Measurements from ENCODE around the gene FKBP9.
A peak's percentile ranks its signal among the peaks of the same experiment; 100 is the strongest.

Gene FKBP9

GRCh38 chr7:32941181-32941580 is 16.1 kb upstream of the FKBP9 start:
- TF ChIP-seq, protein P1, sequence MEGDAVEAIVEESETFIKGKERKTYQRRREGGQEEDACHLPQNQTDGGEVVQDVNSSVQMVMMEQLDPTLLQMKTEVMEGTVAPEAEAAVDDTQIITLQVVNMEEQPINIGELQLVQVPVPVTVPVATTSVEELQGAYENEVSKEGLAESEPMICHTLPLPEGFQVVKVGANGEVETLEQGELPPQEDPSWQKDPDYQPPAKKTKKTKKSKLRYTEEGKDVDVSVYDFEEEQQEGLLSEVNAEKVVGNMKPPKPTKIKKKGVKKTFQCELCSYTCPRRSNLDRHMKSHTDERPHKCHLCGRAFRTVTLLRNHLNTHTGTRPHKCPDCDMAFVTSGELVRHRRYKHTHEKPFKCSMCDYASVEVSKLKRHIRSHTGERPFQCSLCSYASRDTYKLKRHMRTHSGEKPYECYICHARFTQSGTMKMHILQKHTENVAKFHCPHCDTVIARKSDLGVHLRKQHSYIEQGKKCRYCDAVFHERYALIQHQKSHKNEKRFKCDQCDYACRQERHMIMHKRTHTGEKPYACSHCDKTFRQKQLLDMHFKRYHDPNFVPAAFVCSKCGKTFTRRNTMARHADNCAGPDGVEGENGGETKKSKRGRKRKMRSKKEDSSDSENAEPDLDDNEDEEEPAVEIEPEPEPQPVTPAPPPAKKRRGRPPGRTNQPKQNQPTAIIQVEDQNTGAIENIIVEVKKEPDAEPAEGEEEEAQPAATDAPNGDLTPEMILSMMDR (conservative IDR thresholded peaks at IDR 0.05; ENCODE audit: control insufficient read depth, insufficient read depth, low read depth, low read length): no peak
- no peak for DNase-seq (ENCODE audit: low read depth)
- peak overlapping the region; percentile 79 for H3K4me3 ChIP-seq (ENCODE audit: control insufficient read depth, low read depth, low read length)

- TF ChIP-seq, protein P1 (conservative IDR thresholded peaks at IDR 0.05; ENCODE audit: control insufficient read depth, insufficient read depth, low read depth, low read length): no peak
- H3K4me3 ChIP-seq (ENCODE audit: control insufficient read depth, low read depth, low read length): peak overlapping the region; percentile 79
- DNase-seq (ENCODE audit: low read depth): no peak
Measured at GRCh38 chr7:32941681-32942414, 15.4 kb upstream of the FKBP9 start.

DNA sequence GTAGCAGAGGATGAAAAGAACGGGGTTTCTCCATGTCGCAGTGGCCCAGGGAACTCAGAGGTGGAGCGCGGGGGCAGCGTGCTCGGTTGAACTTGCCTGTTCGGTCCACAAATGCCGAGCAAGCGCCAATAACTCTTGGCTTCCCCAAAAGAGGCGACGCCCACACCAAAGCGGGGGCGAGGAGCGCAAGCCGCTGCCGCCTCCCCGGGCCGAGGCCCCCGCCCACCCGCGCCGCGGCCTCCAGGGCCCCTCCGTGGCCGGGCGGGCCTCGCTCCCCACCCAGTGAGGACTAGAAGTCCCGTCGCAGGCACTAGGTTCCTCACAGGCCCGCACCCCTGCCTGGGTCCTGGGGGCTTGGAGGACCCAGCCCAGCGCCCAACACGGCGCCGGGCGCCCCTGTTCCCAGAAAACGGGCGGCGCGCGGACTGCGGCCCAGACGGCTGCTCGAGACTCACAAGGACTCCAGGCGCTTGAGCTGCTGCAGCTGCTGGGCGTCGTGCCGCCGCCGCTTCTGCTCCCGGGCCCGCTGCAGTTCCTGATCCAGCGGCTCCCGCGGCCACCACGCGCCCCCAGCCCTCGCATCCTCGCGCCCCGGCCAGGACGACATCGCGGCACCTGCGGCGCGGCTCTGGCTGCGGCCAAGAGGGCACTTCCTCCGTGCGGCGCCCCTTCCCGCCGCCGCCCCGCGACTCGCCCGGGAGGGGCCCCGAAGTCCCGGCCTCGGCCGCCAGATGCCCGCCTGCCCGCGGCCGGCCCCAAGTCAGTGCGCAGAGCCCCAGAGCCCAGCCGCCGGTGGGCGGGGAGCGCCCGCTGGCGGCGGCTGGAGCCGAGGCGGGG is 14.6 kb upstream of the FKBP9 start:
- peak; percentile 64 for DNase-seq (ENCODE audit: low read depth)
- H3K4me3 ChIP-seq (ENCODE audit: control insufficient read depth, low read depth, low read length): peak overlapping the region; percentile 79
- TF ChIP-seq, protein P1 (conservative IDR thresholded peaks at IDR 0.05; ENCODE audit: control insufficient read depth, insufficient read depth, low read depth, low read length): no peak

DNA sequence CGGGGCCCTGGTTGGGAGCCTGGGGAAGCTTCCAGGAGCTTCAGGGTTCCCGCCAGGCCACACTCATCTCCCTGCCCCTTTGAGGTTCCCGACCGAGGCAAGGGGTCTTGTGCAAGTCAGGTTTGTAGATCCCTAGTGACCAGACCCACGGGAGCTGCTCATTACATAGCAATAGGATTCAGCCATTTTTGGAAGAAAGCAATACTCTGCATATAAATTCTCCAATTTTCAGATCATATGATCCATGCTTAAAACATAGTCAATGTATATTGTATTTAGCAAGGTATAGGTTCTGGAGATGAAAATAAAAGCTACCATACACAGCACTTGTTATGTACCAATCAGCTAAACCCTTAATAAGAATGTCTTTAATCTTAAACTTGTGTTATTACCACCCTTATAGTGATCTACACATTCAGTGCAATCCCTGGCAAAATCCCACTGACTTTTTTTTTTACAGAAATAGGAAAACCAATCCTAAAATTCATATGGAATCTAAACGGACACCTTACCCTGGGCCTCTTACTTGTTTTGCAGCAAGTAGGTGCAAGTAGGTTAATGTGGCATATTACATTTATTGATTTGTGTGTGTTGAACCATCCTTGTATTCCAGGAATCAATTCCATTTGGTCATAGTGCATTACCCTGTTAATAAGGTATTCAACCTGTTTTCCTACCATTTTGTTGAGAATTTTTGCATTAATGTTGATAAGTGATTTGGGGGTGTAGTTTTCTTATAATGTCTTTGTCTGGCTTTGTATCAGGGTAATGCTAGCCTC is 13.8 kb upstream of the FKBP9 start:
- TF ChIP-seq, protein P1 (conservative IDR thresholded peaks at IDR 0.05; ENCODE audit: control insufficient read depth, insufficient read depth, low read depth, low read length): no peak
- H3K4me3 ChIP-seq (ENCODE audit: control insufficient read depth, low read depth, low read length): no peak overlapping the region
- DNase-seq (ENCODE audit: low read depth): no peak

DNA sequence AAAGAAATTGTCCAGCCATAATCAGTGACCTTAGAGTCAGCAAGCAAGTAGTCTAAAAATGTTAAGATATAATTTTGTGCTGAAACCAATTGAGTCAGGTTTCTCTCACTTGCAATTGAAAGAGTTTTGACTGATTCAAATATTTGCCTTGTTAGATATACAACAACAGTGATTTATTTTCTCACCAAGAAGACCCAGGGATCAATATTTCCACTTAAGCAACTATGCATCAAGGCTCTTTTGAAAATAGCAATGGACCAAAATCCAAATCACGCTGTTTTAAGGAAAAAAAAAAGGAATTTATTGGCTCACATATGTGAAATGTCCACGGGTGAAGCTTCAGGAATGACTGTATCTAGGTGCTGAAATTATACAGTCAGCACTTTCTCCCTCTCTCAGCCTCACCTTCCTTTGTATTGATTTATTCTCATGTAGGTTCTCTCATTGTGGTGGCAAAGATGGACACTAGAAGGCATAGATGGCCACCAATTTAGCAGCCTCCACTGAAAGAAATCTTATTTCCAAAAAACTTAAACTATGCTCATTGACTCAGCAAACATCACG is 9.7 kb upstream of the FKBP9 start:
- no peak overlapping the region for H3K4me3 ChIP-seq (ENCODE audit: control insufficient read depth, low read depth, low read length)
- TF ChIP-seq, protein P1 (conservative IDR thresholded peaks at IDR 0.05; ENCODE audit: control insufficient read depth, insufficient read depth, low read depth, low read length): no peak
- DNase-seq (ENCODE audit: low read depth): no peak

GRCh38 chr7:32948202-32948601 is 9.0 kb upstream of the FKBP9 start:
- TF ChIP-seq, protein P1 (conservative IDR thresholded peaks at IDR 0.05; ENCODE audit: control insufficient read depth, insufficient read depth, low read depth, low read length): no peak
- H3K4me3 ChIP-seq (ENCODE audit: control insufficient read depth, low read depth, low read length): no peak overlapping the region
- DNase-seq (ENCODE audit: low read depth): no peak
